H9 (cell line): ENCODE data around the gene FGR. TPM values are rescaled to one million over a fixed set of nuclear protein-coding genes. Genes with fewer than 3 reads are reported as not detected.
A peak's percentile ranks its signal among the peaks of the same experiment; 100 is the strongest.

Experiments
- DNase-seq: peaks from one replicate; pipeline ENCODE4 v3.0.0-alpha.2; 2017
- H2AFZ ChIP-seq: one replicate; pipeline ENCODE4 v1.6.1; 2013; ENCODE audit warnings: mild to moderate bottlenecking, low read length, control low read depth, moderate library complexity
- H2AK5ac ChIP-seq: 2 replicates; pipeline ENCODE4 v1.6.1; 2013; ENCODE audit warnings: low read length, control low read depth, mixed read lengths; ENCODE audit not compliant: insufficient read length
- H2BK120ac ChIP-seq: one replicate; pipeline ENCODE4 v1.6.1; 2013; ENCODE audit warnings: low read depth, mild to moderate bottlenecking, low read length, control low read depth, inconsistent platforms; ENCODE audit not compliant: poor library complexity, severe bottlenecking
- H2BK12ac ChIP-seq: 2 replicates; pipeline ENCODE4 v1.6.1; 2013; ENCODE audit warnings: low read length, control low read depth, mixed read lengths, low read depth; ENCODE audit not compliant: insufficient read length
- H2BK15ac ChIP-seq: 2 replicates; pipeline ENCODE4 v1.6.1; 2013; ENCODE audit warnings: low read depth, low read length, control low read depth
- H2BK20ac ChIP-seq: one replicate; pipeline ENCODE4 v1.6.1; 2013; ENCODE audit warnings: low read depth, mild to moderate bottlenecking, low read length, control low read depth, inconsistent platforms; ENCODE audit not compliant: poor library complexity, severe bottlenecking
- H2BK5ac ChIP-seq: 2 replicates; pipeline ENCODE4 v1.6.1; 2013; ENCODE audit warnings: low read length, control low read depth, mixed read lengths; ENCODE audit not compliant: insufficient read length
- H3K14ac ChIP-seq: 2 replicates; pipeline ENCODE4 v1.6.1; 2013; ENCODE audit warnings: low read length, control low read depth; ENCODE audit not compliant: insufficient read depth
- H3K18ac ChIP-seq: 2 replicates; pipeline ENCODE4 v1.6.1; 2013; ENCODE audit warnings: low read depth, mild to moderate bottlenecking, mixed read lengths, low read length, control low read depth; ENCODE audit not compliant: insufficient read length
- H3K23ac ChIP-seq: 2 replicates; pipeline ENCODE4 v1.6.1; 2013; ENCODE audit warnings: low read length, control low read depth, mixed read lengths, low read depth; ENCODE audit not compliant: insufficient read length
- H3K23me2 ChIP-seq: 2 replicates; pipeline ENCODE4 v1.6.1; 2013; ENCODE audit warnings: low read depth, mild to moderate bottlenecking, mixed read lengths, low read length, control low read depth; ENCODE audit not compliant: insufficient read length, poor library complexity, severe bottlenecking
- H3K27ac ChIP-seq: 2 replicates; pipeline ENCODE4 v1.5.1; 2013; ENCODE audit warnings: low read length, control low read depth, mixed read lengths, low read depth; ENCODE audit not compliant: insufficient read length
- H3K27me3 ChIP-seq: 2 replicates; pipeline ENCODE4 v1.6.1; 2013; ENCODE audit warnings: low read length, control low read depth, inconsistent platforms; ENCODE audit not compliant: insufficient read depth
- H3K4ac ChIP-seq: 2 replicates; pipeline ENCODE4 v1.6.1; 2013; ENCODE audit warnings: low read depth, mild to moderate bottlenecking, control low read depth, inconsistent platforms, low read length, moderate library complexity
- H3K4me1 ChIP-seq: 2 replicates; pipeline ENCODE4 v1.6.1; 2013; ENCODE audit warnings: low read length, control low read depth, inconsistent platforms; ENCODE audit not compliant: insufficient read depth
- H3K4me2 ChIP-seq: 2 replicates; pipeline ENCODE4 v1.6.1; 2013; ENCODE audit warnings: low read length, control low read depth, mixed read lengths; ENCODE audit not compliant: insufficient read length, insufficient read depth
- H3K56ac ChIP-seq: 2 replicates; pipeline ENCODE4 v1.6.1; 2013; ENCODE audit warnings: low read depth, mild to moderate bottlenecking, mixed read lengths, low read length, control low read depth; ENCODE audit not compliant: insufficient read length
- H3K79me1 ChIP-seq: 2 replicates; pipeline ENCODE4 v1.6.1; 2013; ENCODE audit warnings: low read depth, mild to moderate bottlenecking, moderate library complexity, low read length, control low read depth, inconsistent platforms; ENCODE audit not compliant: insufficient read depth, poor library complexity, severe bottlenecking
- H3K79me2 ChIP-seq: 2 replicates; pipeline ENCODE4 v1.6.1; 2013; ENCODE audit warnings: low read length, control low read depth, inconsistent platforms; ENCODE audit not compliant: insufficient read depth
- H3K9ac ChIP-seq: 2 replicates; pipeline ENCODE4 v1.6.1; 2013; ENCODE audit warnings: low read length, control low read depth, mixed read lengths; ENCODE audit not compliant: insufficient read length; ENCODE audit errors: extremely low read depth
- H3K9me3 ChIP-seq: one replicate; pipeline ENCODE4 v1.6.1; 2013; ENCODE audit warnings: low read depth, low read length, inconsistent platforms; ENCODE audit not compliant: control insufficient read depth
- H3T11ph ChIP-seq: one replicate; pipeline ENCODE4 v1.6.1; 2013; ENCODE audit warnings: mild to moderate bottlenecking, low read length, control low read depth, inconsistent platforms
- H4K20me1 ChIP-seq: one replicate; pipeline ENCODE4 v1.6.1; 2013; ENCODE audit not compliant: control insufficient read depth, insufficient read length, insufficient read depth
- H4K5ac ChIP-seq: 2 replicates; pipeline ENCODE4 v1.6.1; 2013; ENCODE audit warnings: low read depth, mild to moderate bottlenecking, mixed read lengths, low read length, control low read depth; ENCODE audit not compliant: insufficient read length
- H4K8ac ChIP-seq: replicated peaks from 2 replicates; pipeline ENCODE4 v1.6.1; 2013; ENCODE audit warnings: low read length, control low read depth, mixed read lengths, low read depth; ENCODE audit not compliant: insufficient read length
- H4K91ac ChIP-seq: 2 replicates; pipeline ENCODE4 v1.6.1; 2013; ENCODE audit warnings: low read depth, mild to moderate bottlenecking, moderate library complexity, mixed read lengths, low read length, control low read depth; ENCODE audit not compliant: insufficient read length
- H3K27ac Mint-ChIP-seq, 3 experiments: 2 replicates in 2 of 3; 3 replicates in 1 of 3; pipeline ENCODE4 v1.8.0; 2020 to 2021; ENCODE audit warnings: mixed read lengths in 3 of 3, mild to moderate bottlenecking in 1 of 3, moderate library complexity in 1 of 3
- H3K27me3 Mint-ChIP-seq: 2 replicates; pipeline ENCODE4 v1.8.0; 2021; ENCODE audit warnings: low read depth, mild to moderate bottlenecking, moderate library complexity, mixed read lengths
- H3K36me3 Mint-ChIP-seq, 3 experiments: 2 replicates in 2 of 3; 3 replicates in 1 of 3; pipeline ENCODE4 v1.8.0; 2020 to 2021; ENCODE audit warnings: low read depth in 3 of 3, mixed read lengths in 3 of 3; ENCODE audit not compliant: insufficient read depth in 1 of 3
- H3K4me1 Mint-ChIP-seq, 2 experiments: 2 replicates each; pipeline ENCODE4 v1.8.0; 2020; ENCODE audit warnings: mixed read lengths in 2 of 2
- H3K4me3 Mint-ChIP-seq, 2 experiments: 2 replicates in 1 of 2; 3 replicates in 1 of 2; pipeline ENCODE4 v1.8.0; 2020 to 2021; ENCODE audit warnings: mild to moderate bottlenecking in 2 of 2, mixed read lengths in 2 of 2, moderate library complexity in 1 of 2
- H3K9me3 Mint-ChIP-seq, 2 experiments: 2 replicates in 1 of 2; 3 replicates in 1 of 2; pipeline ENCODE4 v1.8.0; 2020; ENCODE audit warnings: mild to moderate bottlenecking in 2 of 2, mixed read lengths in 2 of 2, moderate library complexity in 1 of 2
- CTCF ChIP-seq: fragments of 200-600 bp; sonication (generic); conservative IDR thresholded peaks from 3 replicates; pipeline ENCODE4 v1.8.0; 2021; ENCODE audit warnings: antibody characterized with exemption, mild to moderate bottlenecking
- WGBS: extraction: QIAGEN DNeasy Blood & Tissue Kit; methylation state at CpG from one replicate; pipeline ENCODE4 v1.1.7; 2013; ENCODE audit warnings: missing lambda C conversion rate, low lambda C conversion rate, mixed read lengths; ENCODE audit not compliant: insufficient read length; ENCODE audit errors: extremely low coverage; 5-methylcytosine and 5-hydroxymethylcytosine counted together
- total RNA-seq: library from RNA; stranded (reverse); gene quantifications from 2 replicates; pipeline ENCODE4 v1.2.1, GENCODE V29; 2021

Gene FGR
- total RNA-seq, 1 experiment from 2014 or later = not detected

GRCh38 chr1:27603681-27604578 lies 31.1 kb downstream of the FGR start, which contains the start of gene AHDC1:
TSS of gene AHDC1 (minus strand) at chr1:27604144. CDS start at chr1:27552115, 52,029 bp downstream.
- Histone ChIP-seq H3K23ac (no peak within 1 kb of the TSS), H2AK5ac (no peak within 1 kb of the TSS), H4K5ac (no peak within 1 kb of the TSS), H3K14ac (peak within 1 kb of the TSS; percentile 69; the same call in 1 of the 2 replicates), H2BK20ac (no peak within 1 kb of the TSS), H2BK120ac (no peak within 1 kb of the TSS), H3K79me1 (peaks cover 2% of the 10 kb centered on the region), H3K27ac (no peak within 1 kb of the TSS), H3K4me2 (peak within 1 kb of the TSS; percentile 76), H2BK12ac (no peak within 1 kb of the TSS), H3K56ac (no peak within 1 kb of the TSS), H3K18ac (peak within 1 kb of the TSS; percentile 54), H2AFZ (no peak within 1 kb of the TSS), H2BK5ac (no peak within 1 kb of the TSS), H4K91ac (no peak within 1 kb of the TSS), H2BK15ac (no peak within 1 kb of the TSS), H3K4me1 (peaks cover 16% of the 10 kb centered on the region), H3K27me3 (no peaks in the 10 kb centered on the region; the same call in 1 of the 2 replicates), H3K4ac (no peak within 1 kb of the TSS), H3K9me3 (no peaks in the 10 kb centered on the region), H4K20me1 (no peaks in the 10 kb centered on the region), H3T11ph (no peak within 1 kb of the TSS), H3K23me2 (peaks cover 6% of the 10 kb centered on the region), H3K9ac (peak within 1 kb of the TSS; percentile 9), H4K8ac (no peak within 1 kb of the TSS), H3K79me2 (peaks cover 6% of the 10 kb centered on the region; the same call in 1 of the 2 replicates)
- WGBS = no CpG with 5 or more reads among the region's 74 CpGs
- Mint-ChIP-seq H3K4me1 (peaks cover 61 to 62% of the 10 kb centered on the region in 2 experiments), H3K4me3 (peak within 1 kb of the TSS; percentile 90 to 91), H3K27ac (peak within 1 kb of the TSS; percentile 62 to 94 (median 94); a peak in 5 of 7 replicates), H3K9me3 (no peaks in the 10 kb centered on the region), H3K27me3 (peaks cover 2% of the 10 kb centered on the region), H3K36me3 (peaks cover 0 to 1% (median 0%) of the 10 kb centered on the region in 3 experiments; a peak in 1 of 7 replicates)
- peak; percentile 93 for DNase-seq
- TF ChIP-seq CTCF = no peak
